H7 (cell line): ENCODE measurements around the gene APLNR. TPM values are rescaled to one million over a fixed set of nuclear protein-coding genes. Genes with fewer than 3 reads are reported as not detected.

ENCODE experiments used
- DNase-seq: peaks from one replicate; pipeline ENCODE4 v3.0.0; 2012
- H3K27me3 ChIP-seq: 2 replicates; pipeline ENCODE4 v1.6.0; 2011; ENCODE audit warnings: mild to moderate bottlenecking, low read length; ENCODE audit not compliant: control insufficient read depth, insufficient read depth
- H3K36me3 ChIP-seq: replicated peaks from 2 replicates; pipeline ENCODE4 v1.5.1; 2011; ENCODE audit warnings: low read length; ENCODE audit not compliant: control insufficient read depth, insufficient read depth
- H3K4me3 ChIP-seq: 2 replicates; pipeline ENCODE4 v1.5.1; 2011; ENCODE audit warnings: low read depth, mild to moderate bottlenecking, control low read depth, low read length, moderate library complexity; ENCODE audit not compliant: insufficient read depth
- total RNA-seq: library from RNA; depleted of rRNA; stranded (reverse); fragments of >200 nt; shearing (Covaris generic); gene quantifications from 2 replicates; pipeline ENCODE4 v1.2.3, GENCODE V29; 2014

The APLNR gene
- total RNA-seq, 1 experiment from 2014 or later: 3.4 TPM

- no peaks in the 10 kb centered on the region for H3K36me3 ChIP-seq
- no peak for DNase-seq
- H3K4me3 ChIP-seq: no peak overlapping the region
Measured at GRCh38 chr11:57263351-57263750, 26.3 kb upstream of the APLNR start.

GRCh38 chr11:57262157-57262556, 25.1 kb upstream of the APLNR start:
- Histone ChIP-seq H3K4me3 (no peak overlapping the region), H3K36me3 (no peaks in the 10 kb centered on the region), H3K27me3 (no peaks in the 10 kb centered on the region)
- DNase-seq: no peak

More at GRCh38 chr11:57263351-57263750, 26.3 kb upstream of the APLNR start:
- no peaks in the 10 kb centered on the region for H3K27me3 ChIP-seq

- H3K36me3 ChIP-seq: no peaks in the 10 kb centered on the region
Measured at GRCh38 chr11:57260937-57261783, 24.1 kb upstream of the APLNR start.

GRCh38 chr11:57256119-57256518, 19.1 kb upstream of the APLNR start:
- DNase-seq: no peak
- no peaks in the 10 kb centered on the region for H3K36me3 ChIP-seq
- no peak overlapping the region for H3K4me3 ChIP-seq
- no peaks in the 10 kb centered on the region for H3K27me3 ChIP-seq

More at GRCh38 chr11:57260937-57261783, 24.1 kb upstream of the APLNR start:
- no peak for DNase-seq
- Histone ChIP-seq H3K27me3 (no peaks in the 10 kb centered on the region), H3K4me3 (no peak overlapping the region)

- DNase-seq: no peak
- no peaks in the 10 kb centered on the region for H3K36me3 ChIP-seq
- H3K27me3 ChIP-seq: no peaks in the 10 kb centered on the region
- no peak overlapping the region for H3K4me3 ChIP-seq
Measured at GRCh38 chr11:57255618-57256017, 18.6 kb upstream of the APLNR start.

- no peak for DNase-seq
Measured at GRCh38 chr11:57254631-57255030, 17.6 kb upstream of the APLNR start.

GRCh38 chr11:57251491-57252104, 14.5 kb upstream of the APLNR start:
- DNase-seq: no peak
- Histone ChIP-seq H3K27me3 (no peaks in the 10 kb centered on the region), H3K36me3 (no peaks in the 10 kb centered on the region), H3K4me3 (no peak overlapping the region)

More at GRCh38 chr11:57254631-57255030, 17.6 kb upstream of the APLNR start:
- H3K36me3 ChIP-seq: no peaks in the 10 kb centered on the region
- H3K27me3 ChIP-seq: no peaks in the 10 kb centered on the region
- no peak overlapping the region for H3K4me3 ChIP-seq

- no peak for DNase-seq
- Histone ChIP-seq H3K4me3 (no peak overlapping the region), H3K36me3 (no peaks in the 10 kb centered on the region), H3K27me3 (no peaks in the 10 kb centered on the region)
Measured at GRCh38 chr11:57251037-57251436, 14.0 kb upstream of the APLNR start.

- no peaks in the 10 kb centered on the region for H3K27me3 ChIP-seq
- peak; percentile 52 for DNase-seq
- H3K4me3 ChIP-seq: no peak overlapping the region
- H3K36me3 ChIP-seq: no peaks in the 10 kb centered on the region
Measured at GRCh38 chr11:57249384-57250319, 12.6 kb upstream of the APLNR start.

- Histone ChIP-seq H3K36me3 (no peaks in the 10 kb centered on the region), H3K4me3 (no peak overlapping the region), H3K27me3 (no peaks in the 10 kb centered on the region)
- peak; percentile 81 for DNase-seq
Measured at GRCh38 chr11:57248780-57249383, 11.8 kb upstream of the APLNR start.

GRCh38 chr11:57244911-57245310, 7.9 kb upstream of the APLNR start:
- Histone ChIP-seq H3K36me3 (no peaks in the 10 kb centered on the region), H3K27me3 (no peaks in the 10 kb centered on the region), H3K4me3 (no peak overlapping the region)
- no peak for DNase-seq

- Histone ChIP-seq H3K27me3 (no peaks in the 10 kb centered on the region), H3K4me3 (no peak overlapping the region), H3K36me3 (no peaks in the 10 kb centered on the region)
- DNase-seq: no peak
Measured at GRCh38 chr11:57241353-57241972, 4.4 kb upstream of the APLNR start.

- H3K36me3 ChIP-seq: no peaks in the 10 kb centered on the region
- peak; percentile 71 for DNase-seq
- no peak overlapping the region for H3K4me3 ChIP-seq
- H3K27me3 ChIP-seq: no peaks in the 10 kb centered on the region
Measured at GRCh38 chr11:57240757-57241156, 3.7 kb upstream of the APLNR start.

- Histone ChIP-seq H3K27me3 (no peaks in the 10 kb centered on the region), H3K36me3 (no peaks in the 10 kb centered on the region), H3K4me3 (no peak overlapping the region)
- DNase-seq: no peak
Measured at GRCh38 chr11:57240007-57240406, 3.0 kb upstream of the APLNR start.
